Testis (tissue), 3 donors: Measurements from ENCODE around the gene PRND. TPM values are rescaled to one million over a fixed set of nuclear protein-coding genes. Genes with fewer than 3 reads are reported as not detected.
"Not testable (repeated sequence)": the region's sequence is repeated elsewhere in the genome, so short reads cannot be mapped to it uniquely, and the experiment has no call there.

Experiments
- DNase-seq: peaks from one replicate; pipeline ENCODE4 v3.0.0-alpha.2; 2019
- H3K27ac ChIP-seq, 2 donors: fragments of 200-600 bp; sonication (generic); one replicate each; pipeline ENCODE4 v1.5.1; 2019
- H3K27me3 ChIP-seq: fragments of 200-600 bp; sonication (generic); one replicate; pipeline ENCODE4 v1.5.1; 2019
- H3K36me3 ChIP-seq: fragments of 200-600 bp; sonication (generic); one replicate; pipeline ENCODE4 v1.5.1; 2017; ENCODE audit warnings: low read depth; ENCODE audit errors: missing control alignments
- H3K4me1 ChIP-seq: fragments of 200-600 bp; sonication (generic); one replicate; pipeline ENCODE4 v1.5.1; 2019
- H3K4me3 ChIP-seq, 2 donors: fragments of 200-600 bp; sonication (generic); one replicate each; pipeline ENCODE4 v1.5.1; 2017 to 2019
- H3K9me3 ChIP-seq: fragments of 200-600 bp; sonication (generic); one replicate; pipeline ENCODE4 v1.5.1; 2017
- POLR2A ChIP-seq: fragments of 450-650 bp; IDR thresholded peaks from one replicate; pipeline ENCODE4 v1.6.1; 2017; ENCODE audit warnings: antibody characterized with exemption, mild to moderate bottlenecking, moderate library complexity
- WGBS, 2 donors: methylation state at CpG; one replicate each; pipeline ENCODE4 v1.1.5; 2018; 5-methylcytosine and 5-hydroxymethylcytosine counted together
- intact Hi-C: fragments of 100-400 bp; cut with DNase I; formaldehyde crosslinking; loops from one replicate; pipeline ENCODE4 v1.15.1; 2023; ENCODE audit warnings: low total_unique reads
- polyA plus RNA-seq: library from polyadenylated mRNA; stranded (reverse); fragments of 350-450 nt; fragmentation: Illumina TruSeq; extraction: RNeasy Lipid Tissue Mini Kit (QIAGEN cat#74804); gene quantifications from one replicate; pipeline ENCODE4 v1.2.3, GENCODE V29; 2014; ENCODE audit warnings: low read depth, low replicate concordance; ENCODE audit not compliant: insufficient read depth
- total RNA-seq, 2 donors: library from RNA; depleted of rRNA; stranded (reverse); fragments of >200 nt; gene quantifications; one replicate each; pipeline ENCODE4 v1.2.3, GENCODE V29; 2016
- TF ChIP-seq, protein P1 (sequence below), 3 experiments: fragments of 450-650 bp in 2 of 3; fragments of 200-600 bp in 1 of 3; sonication (generic) in 1 of 3; IDR thresholded peaks; one replicate each; pipeline ENCODE4 v1.5.1; 2016 to 2019; ENCODE audit warnings: antibody characterized with exemption in 3 of 3, mild to moderate bottlenecking in 2 of 3, moderate library complexity in 1 of 3

Gene PRND
- total and polyA plus RNA-seq, 3 donors from 2014 or later, result 147 to 729 (median 431) TPM

DNA sequence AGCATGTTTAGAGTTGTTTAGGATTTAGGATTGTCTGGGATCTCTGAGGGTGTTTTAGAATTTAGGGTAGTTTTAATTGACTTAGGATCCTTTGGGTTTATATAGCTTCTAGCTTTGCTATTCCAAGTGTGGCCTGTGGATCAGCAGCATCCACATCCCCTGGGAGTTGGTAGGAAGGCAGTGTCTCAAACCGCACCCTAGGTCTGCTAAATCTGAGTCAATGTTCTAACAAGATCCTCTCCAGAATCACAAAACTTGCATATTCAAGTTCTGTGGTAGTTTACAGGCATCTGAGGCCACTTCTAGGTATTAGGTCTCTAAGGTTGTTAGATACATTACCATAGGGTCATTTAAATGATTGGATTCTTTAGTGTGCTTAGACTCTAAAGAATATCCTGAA is 48.3 kb downstream of the PRND start:
- no peak for DNase-seq
- H3K4me1 ChIP-seq, result no peaks in the 10 kb centered on the region
- intact Hi-C loops, result no loop called here
- no peaks in the 10 kb centered on the region for H3K36me3 ChIP-seq
- H3K4me3 ChIP-seq, result no peak overlapping the region
- H3K9me3 ChIP-seq, result no peaks in the 10 kb centered on the region
- no peak overlapping the region for H3K27ac ChIP-seq
- TF ChIP-seq POLR2A, result no peak
- TF ChIP-seq, protein P1, sequence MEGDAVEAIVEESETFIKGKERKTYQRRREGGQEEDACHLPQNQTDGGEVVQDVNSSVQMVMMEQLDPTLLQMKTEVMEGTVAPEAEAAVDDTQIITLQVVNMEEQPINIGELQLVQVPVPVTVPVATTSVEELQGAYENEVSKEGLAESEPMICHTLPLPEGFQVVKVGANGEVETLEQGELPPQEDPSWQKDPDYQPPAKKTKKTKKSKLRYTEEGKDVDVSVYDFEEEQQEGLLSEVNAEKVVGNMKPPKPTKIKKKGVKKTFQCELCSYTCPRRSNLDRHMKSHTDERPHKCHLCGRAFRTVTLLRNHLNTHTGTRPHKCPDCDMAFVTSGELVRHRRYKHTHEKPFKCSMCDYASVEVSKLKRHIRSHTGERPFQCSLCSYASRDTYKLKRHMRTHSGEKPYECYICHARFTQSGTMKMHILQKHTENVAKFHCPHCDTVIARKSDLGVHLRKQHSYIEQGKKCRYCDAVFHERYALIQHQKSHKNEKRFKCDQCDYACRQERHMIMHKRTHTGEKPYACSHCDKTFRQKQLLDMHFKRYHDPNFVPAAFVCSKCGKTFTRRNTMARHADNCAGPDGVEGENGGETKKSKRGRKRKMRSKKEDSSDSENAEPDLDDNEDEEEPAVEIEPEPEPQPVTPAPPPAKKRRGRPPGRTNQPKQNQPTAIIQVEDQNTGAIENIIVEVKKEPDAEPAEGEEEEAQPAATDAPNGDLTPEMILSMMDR (IDR thresholded peaks at IDR 0.05), result no peak
- 89 to 93% methylated on average over 1 of the region's 1 CpG for WGBS, 2 donors
- no peaks in the 10 kb centered on the region for H3K27me3 ChIP-seq

DNA sequence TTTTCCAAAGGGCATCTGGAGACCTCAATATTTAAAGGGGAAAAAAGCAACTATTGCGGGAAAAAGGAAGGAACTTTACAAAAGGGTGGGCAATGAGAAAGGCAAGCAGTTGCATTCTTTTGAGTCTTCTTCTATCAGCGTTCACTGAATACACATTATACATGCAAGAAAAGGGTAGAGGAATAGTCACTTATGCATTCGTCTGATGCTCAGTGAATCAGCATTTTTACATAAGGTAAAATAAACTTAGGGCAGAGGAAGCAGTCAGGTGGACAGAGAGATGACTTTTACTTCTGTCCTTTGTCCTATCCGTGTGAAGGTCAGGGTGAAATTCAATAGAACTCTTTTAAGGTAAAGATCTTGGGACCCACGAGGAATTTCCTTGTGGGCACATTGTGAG is 49.3 kb downstream of the PRND start:
- DNase-seq, result no peak
- Histone ChIP-seq H3K27me3 (no peaks in the 10 kb centered on the region), H3K4me3 (no peak overlapping the region), H3K9me3 (no peaks in the 10 kb centered on the region), H3K4me1 (no peaks in the 10 kb centered on the region), H3K27ac (no peak overlapping the region), H3K36me3 (no peaks in the 10 kb centered on the region)
- intact Hi-C loops, result no loop called here
- TF ChIP-seq, protein P1 (IDR thresholded peaks at IDR 0.05), result no peak
- TF ChIP-seq POLR2A, result no peak
- 79 to 93% methylated on average over 5 of the region's 5 CpGs for WGBS, 2 donors

DNA sequence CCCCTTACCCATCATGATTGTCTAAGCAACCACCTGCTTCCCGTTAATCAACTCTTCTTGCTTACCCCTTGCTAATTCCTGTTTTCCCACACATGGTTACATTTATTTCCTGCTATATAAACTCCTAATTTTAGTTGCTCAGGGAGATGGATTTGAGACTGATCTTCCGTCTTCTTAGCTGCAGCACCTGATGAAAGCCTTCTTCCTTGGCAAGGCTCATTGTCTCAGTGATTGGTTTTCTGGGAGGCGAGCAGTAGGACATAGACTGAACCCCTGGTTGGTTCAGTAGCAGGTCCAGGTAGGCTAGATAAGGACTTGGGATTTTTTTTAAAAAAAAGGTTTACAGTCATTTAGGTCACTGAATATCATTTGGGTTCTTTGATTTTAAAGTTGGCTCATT is 50.4 kb downstream of the PRND start:
- no peak for DNase-seq
- Histone ChIP-seq H3K27ac (no peak overlapping the region), H3K27me3 (no peaks in the 10 kb centered on the region), H3K4me3 (no peak overlapping the region), H3K9me3 (no peaks in the 10 kb centered on the region), H3K4me1 (no peaks in the 10 kb centered on the region), H3K36me3 (no peaks in the 10 kb centered on the region)
- 97 to 100% methylated on average over 3 of the region's 3 CpGs for WGBS, 2 donors
- intact Hi-C loops, result no loop called here
- TF ChIP-seq POLR2A, result no peak
- TF ChIP-seq, protein P1 (IDR thresholded peaks at IDR 0.05), result no peak

DNA sequence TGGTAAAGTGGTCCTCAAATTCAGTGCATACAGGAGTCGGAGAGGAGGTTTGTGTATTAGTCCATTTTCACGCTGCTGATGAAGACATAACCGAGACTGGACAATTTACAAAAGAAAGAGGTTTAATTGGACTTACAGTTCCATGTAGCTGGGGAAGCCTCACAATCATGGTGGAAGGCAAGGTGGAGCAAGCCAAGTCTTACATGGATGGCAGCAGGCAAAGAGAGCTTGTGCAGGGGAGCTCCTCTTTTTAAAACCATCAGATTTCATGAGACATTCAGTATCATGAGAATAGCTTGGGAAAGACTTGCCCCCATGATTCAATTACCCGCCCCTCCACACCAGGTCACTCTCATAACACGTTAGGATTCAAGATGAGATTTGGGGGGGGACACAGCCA is 51.3 kb downstream of the PRND start:
- DNase-seq, H3K27me3 ChIP-seq, H3K27ac ChIP-seq, H3K36me3 ChIP-seq, H3K9me3 ChIP-seq, H3K4me1 ChIP-seq, H3K4me3 ChIP-seq, intact Hi-C loops: not testable (repeated sequence)
- WGBS, 2 donors, result 86 to 89% methylated on average over 5 of the region's 5 CpGs

DNA sequence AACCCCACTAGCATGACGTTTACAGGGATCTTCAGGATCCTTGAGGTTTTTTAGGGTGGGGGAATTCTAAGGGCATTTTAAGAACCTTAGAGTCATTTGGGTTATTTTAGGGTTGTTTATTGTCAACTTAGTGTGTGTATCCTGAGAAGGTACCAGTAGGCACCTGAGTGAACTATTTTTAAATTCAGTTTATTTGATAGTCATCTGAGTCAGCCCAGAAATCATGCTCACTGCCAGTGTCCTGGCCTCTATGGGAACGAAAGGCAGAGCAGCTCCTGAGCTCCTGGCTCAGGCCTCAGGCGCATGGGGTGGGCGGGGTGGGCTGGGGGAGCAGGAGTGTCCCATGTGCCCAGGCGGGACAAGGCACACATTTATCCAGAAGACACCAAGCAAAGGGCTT is 52.0 kb downstream of the PRND start:
- intact Hi-C loops, result no loop called here

More for the DNA sequence above, 52.0 kb downstream of the PRND start:
- no peaks in the 10 kb centered on the region for H3K27me3 ChIP-seq
- no peak overlapping the region for H3K27ac ChIP-seq
- no peak overlapping the region for H3K4me3 ChIP-seq
- H3K4me1 ChIP-seq, result no peaks in the 10 kb centered on the region
- no peak for TF ChIP-seq POLR2A
- TF ChIP-seq, protein P1 (IDR thresholded peaks at IDR 0.05), result no peak
- H3K9me3 ChIP-seq, result no peaks in the 10 kb centered on the region
- no peaks in the 10 kb centered on the region for H3K36me3 ChIP-seq
- 89 to 94% methylated on average over 5 of the region's 5 CpGs for WGBS, 2 donors
- DNase-seq, result no peak
